ENCODE data around the gene SMC1B. TPM values are rescaled to one million over a fixed set of nuclear protein-coding genes. Genes with fewer than 3 reads are reported as not detected.

The SMC1B gene
- total RNA-seq, 1 donor from 2014 or later, result 0.06 TPM

- no peak for DNase-seq (ENCODE audit: low spot score)
- Histone ChIP-seq H3K4me3 (no peak overlapping the region), H4K20me1 (ENCODE audit: low read depth) (no peaks in the 10 kb centered on the region), H3K79me2 (ENCODE audit: low read depth) (no peaks in the 10 kb centered on the region), H2AFZ (replicated peaks) (no peak overlapping the region), H3K36me3 (no peaks in the 10 kb centered on the region), H3K4me1 (no peaks in the 10 kb centered on the region), H3K4me2 (no peak overlapping the region), H3K9ac (no peak overlapping the region), H3K9me3 (ENCODE audit: low read depth) (no peaks in the 10 kb centered on the region), H3K27ac (no peak overlapping the region), H3F3A (ENCODE audit: low read depth) (no peaks in the 10 kb centered on the region), H3K27me3 (no peaks in the 10 kb centered on the region)
- H3K9me3 Mint-ChIP-seq, result no peaks in the 10 kb centered on the region
- peaks cover 17% of the 10 kb centered on the region for H3K4me1 Mint-ChIP-seq
- no peak overlapping the region for H3K27ac Mint-ChIP-seq
- H3K4me3 Mint-ChIP-seq, result no peak overlapping the region
- no peak for TF ChIP-seq EZH2 (IDR thresholded peaks at IDR 0.05)
- TF ChIP-seq CTCF (IDR thresholded peaks at IDR 0.05), result no peak
- no peak for TF ChIP-seq EZH2phosphoT487 (IDR thresholded peaks at IDR 0.05)
- H3K36me3 Mint-ChIP-seq, result peaks cover 23% of the 10 kb centered on the region
- peaks cover 2% of the 10 kb centered on the region for H3K27me3 Mint-ChIP-seq (ENCODE audit: insufficient read depth, low read depth)
These were observed 79.3 kb downstream of the SMC1B start for GRCh38 chr22:45334068-45334467.

GRCh38 chr22:45332001-45332400 is 81.4 kb downstream of the SMC1B start:
- no peak overlapping the region for H3K27ac Mint-ChIP-seq
- Histone ChIP-seq H3K9me3 (ENCODE audit: low read depth) (no peaks in the 10 kb centered on the region), H3K4me2 (no peak overlapping the region), H3K4me3 (no peak overlapping the region), H3K27ac (no peak overlapping the region), H3K9ac (no peak overlapping the region), H3K4me1 (no peaks in the 10 kb centered on the region), H3K36me3 (no peaks in the 10 kb centered on the region), H3K79me2 (ENCODE audit: low read depth) (no peaks in the 10 kb centered on the region), H3K27me3 (no peaks in the 10 kb centered on the region), H4K20me1 (ENCODE audit: low read depth) (no peaks in the 10 kb centered on the region), H3F3A (ENCODE audit: low read depth) (no peaks in the 10 kb centered on the region), H2AFZ (replicated peaks) (no peak overlapping the region)
- H3K36me3 Mint-ChIP-seq, result peaks cover 22% of the 10 kb centered on the region
- no peak for DNase-seq (ENCODE audit: low spot score)
- H3K9me3 Mint-ChIP-seq, result no peaks in the 10 kb centered on the region
- peaks cover 13% of the 10 kb centered on the region for H3K4me1 Mint-ChIP-seq
- peaks cover 5% of the 10 kb centered on the region for H3K27me3 Mint-ChIP-seq (ENCODE audit: insufficient read depth, low read depth)
- H3K4me3 Mint-ChIP-seq, result no peak overlapping the region
- no peak for TF ChIP-seq EZH2 (IDR thresholded peaks at IDR 0.05)
- no peak for TF ChIP-seq CTCF (IDR thresholded peaks at IDR 0.05)
- no peak for TF ChIP-seq EZH2phosphoT487 (IDR thresholded peaks at IDR 0.05)

GRCh38 chr22:45331486-45331885 is 81.9 kb downstream of the SMC1B start:
- Mint-ChIP-seq H3K27ac (no peak overlapping the region), H3K9me3 (no peaks in the 10 kb centered on the region), H3K4me3 (no peak overlapping the region), H3K4me1 (peaks cover 8% of the 10 kb centered on the region), H3K36me3 (peaks cover 18% of the 10 kb centered on the region), H3K27me3 (ENCODE audit: insufficient read depth, low read depth) (peaks cover 3% of the 10 kb centered on the region)
- no peak overlapping the region for H3K4me3 ChIP-seq
- H3K27me3 ChIP-seq, result no peaks in the 10 kb centered on the region
- H3K27ac ChIP-seq, result no peak overlapping the region
- no peaks in the 10 kb centered on the region for H3F3A ChIP-seq (ENCODE audit: low read depth)
- no peak overlapping the region for H2AFZ ChIP-seq (replicated peaks)
- H4K20me1 ChIP-seq (ENCODE audit: low read depth), result no peaks in the 10 kb centered on the region
- no peaks in the 10 kb centered on the region for H3K4me1 ChIP-seq
- no peak overlapping the region for H3K4me2 ChIP-seq
- no peak for TF ChIP-seq EZH2phosphoT487 (IDR thresholded peaks at IDR 0.05)
- TF ChIP-seq EZH2 (IDR thresholded peaks at IDR 0.05), result no peak
- TF ChIP-seq CTCF (IDR thresholded peaks at IDR 0.05), result no peak
- no peaks in the 10 kb centered on the region for H3K36me3 ChIP-seq
- no peaks in the 10 kb centered on the region for H3K9me3 ChIP-seq (ENCODE audit: low read depth)
- H3K9ac ChIP-seq, result no peak overlapping the region
- H3K79me2 ChIP-seq (ENCODE audit: low read depth), result no peaks in the 10 kb centered on the region
- DNase-seq (ENCODE audit: low spot score), result no peak

Data from neural progenitor cell (in vitro differentiated cells).